NCI-H345 (cell line): ENCODE data around the gene PRELP.
"Not testable (repeated sequence)": the region's sequence is repeated elsewhere in the genome, so short reads cannot be mapped to it uniquely, and the experiment has no call there.

Experiments used
- DNase-seq: peaks from one replicate; lab custom pipeline; 2025; lab: John Stamatoyannopoulos, UW

The PRELP gene

DNA sequence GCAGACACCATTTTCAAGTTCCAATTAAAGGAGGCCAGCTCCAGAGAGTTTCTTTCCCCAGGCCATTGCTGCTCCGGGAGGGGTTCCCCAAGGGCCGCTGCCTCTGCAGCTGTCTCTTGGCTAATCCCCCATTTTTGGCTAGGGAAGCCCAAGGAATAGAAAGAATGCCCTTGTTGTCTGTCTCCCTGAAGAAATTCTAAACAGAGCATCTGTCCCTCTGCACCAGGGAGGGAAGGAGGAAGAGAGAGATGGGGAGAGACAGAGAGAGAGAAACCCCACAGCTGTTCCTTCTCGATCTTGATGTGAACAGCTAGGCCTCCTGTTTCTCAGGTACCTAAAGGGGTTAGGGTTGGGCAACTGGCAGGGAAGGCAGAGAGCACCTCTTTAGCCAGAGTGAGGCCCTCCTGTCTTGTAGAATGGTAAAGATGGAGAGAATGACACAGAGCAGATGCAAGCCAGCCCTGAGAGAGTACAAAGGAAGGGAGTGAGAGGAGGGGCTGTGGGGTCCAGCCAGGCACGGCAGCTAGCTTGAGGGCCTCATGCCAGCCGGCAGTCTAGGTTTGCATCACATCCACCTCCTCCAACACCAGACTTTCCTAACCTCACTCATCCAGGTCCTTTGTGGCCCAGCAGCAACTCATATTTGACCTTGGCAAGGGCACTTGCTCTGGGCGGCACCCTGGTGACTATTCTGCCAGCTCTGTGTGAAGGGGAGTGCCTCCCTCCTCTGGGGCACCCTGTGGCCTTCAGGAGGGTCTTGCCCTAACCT, 31.4 kb downstream of the PRELP start:
- DNase-seq = peak; percentile 40

DNA sequence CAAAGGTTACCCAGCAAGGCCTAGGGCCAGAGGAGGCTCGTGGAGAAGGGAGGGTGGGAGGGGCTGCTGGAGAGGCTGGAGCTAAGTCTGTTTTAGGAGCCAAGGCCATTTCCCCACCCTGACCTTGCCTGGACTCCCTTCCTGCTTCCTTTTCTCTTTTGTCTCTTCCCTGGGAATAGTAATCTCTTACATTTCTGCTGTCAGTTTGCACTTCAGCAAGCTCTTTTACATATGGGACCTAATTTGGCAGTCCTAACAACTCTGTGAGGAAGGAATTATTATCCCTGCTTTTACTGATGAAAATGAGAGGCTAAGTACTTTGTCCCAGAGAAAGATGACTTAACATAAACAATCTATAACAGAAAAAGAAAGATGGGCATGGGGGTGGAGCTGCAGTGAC, 32.2 kb downstream of the PRELP start:
- DNase-seq = no peak

GRCh38 chr1:203508463-203509073, 33.0 kb downstream of the PRELP start:
- DNase-seq = no peak

DNA sequence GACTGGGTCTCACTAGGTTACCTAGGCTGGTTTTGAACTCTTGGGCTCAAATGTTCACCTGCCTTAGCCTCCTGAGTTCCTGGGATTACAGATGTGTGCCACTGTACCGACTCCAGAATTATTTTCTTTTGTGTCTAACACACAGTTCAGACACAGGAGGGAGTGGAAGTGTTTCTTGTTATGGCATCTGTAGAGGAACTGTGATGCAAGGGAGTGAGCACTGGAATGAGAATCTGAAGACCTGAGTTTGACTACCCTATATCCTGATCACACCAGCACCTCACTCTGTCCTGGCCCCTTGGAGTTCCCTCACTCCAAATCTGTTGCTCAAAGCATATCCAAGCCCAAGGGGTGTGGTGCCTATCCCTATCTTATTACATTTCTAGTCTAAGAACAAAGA, 33.5 kb downstream of the PRELP start:
- no peak for DNase-seq

DNA sequence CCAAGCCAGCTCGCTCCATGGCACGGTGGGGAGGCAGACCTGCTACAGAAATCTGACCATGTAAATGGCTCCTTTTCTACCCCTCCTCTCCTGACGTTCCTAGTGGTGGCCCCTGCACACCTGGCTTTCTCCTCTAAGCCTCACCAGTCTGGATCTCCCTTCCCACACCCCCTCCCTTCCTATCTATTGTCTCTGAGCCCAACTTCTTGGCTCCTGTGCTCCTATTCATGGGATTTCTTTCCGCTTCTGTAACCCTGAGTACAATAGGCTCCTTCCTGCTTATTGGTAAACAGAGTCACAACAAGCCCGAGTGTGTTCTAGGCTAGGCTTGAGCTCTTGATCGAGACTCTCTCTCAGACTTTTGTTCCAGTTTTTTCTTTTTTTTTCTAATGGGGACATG, 35.9 kb downstream of the PRELP start:
- peak; percentile 11 for DNase-seq

DNA sequence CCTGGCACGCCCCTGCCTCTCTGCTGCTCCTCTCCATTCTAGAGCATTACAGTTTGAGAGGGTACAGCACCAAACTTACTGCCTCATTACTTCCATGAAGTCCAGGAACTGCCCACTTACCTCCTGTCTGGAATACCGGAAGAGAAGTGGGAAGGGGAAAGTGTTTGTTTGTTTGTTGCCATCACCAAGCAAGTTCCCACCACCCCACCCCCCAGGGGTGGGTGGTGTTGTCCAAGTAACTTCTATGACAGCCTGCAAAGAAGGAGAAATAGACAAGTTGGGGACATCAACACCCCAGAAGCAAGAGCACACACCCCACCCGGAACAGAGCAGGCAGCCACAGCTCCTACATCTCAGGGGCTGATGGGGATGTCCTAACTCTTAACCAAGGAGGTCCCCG, 36.3 kb downstream of the PRELP start:
- no peak for DNase-seq

DNA sequence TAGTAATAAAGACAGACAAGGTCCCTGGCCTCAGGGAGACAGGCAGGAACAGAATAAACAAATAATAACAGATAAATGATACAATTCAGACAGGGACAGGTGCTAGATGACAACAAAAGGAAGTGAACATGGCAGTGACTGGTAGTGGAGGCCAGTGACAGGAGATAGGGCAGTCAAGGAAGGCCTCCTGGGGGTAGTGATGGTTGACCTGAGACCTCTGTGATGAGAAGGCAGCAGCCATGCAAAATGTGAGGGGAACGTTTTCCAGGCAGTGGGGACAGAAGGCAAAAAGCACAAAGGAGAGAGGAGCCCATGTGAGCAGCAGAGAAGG, 36.9 kb downstream of the PRELP start:
- DNase-seq = no peak

- DNase-seq = no peak
These were observed 37.4 kb downstream of the PRELP start for GRCh38 chr1:203512848-203513584.

DNA sequence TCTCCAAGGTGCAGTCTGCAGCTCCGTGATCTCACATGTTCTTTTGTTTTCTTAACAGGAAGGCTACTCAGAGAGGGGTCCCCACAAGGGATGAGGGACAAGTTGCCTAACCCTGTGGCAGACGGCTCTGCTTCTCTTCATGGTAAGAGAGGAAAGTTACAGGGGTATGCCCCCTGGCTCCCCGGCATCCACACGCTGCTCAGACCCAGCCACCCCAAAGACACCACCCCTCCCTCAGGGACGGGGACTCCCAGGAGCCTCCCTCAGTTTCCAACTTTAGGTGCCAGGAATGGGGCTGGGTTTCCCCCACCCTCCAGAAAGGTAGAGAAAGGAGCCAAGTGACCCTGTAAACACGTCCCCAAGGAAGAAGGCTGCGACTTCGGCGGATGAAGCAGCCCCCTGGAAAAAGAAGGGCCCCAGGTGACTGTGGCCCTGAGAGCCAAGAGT, 38.0 kb downstream of the PRELP start:
- no peak for DNase-seq

DNA sequence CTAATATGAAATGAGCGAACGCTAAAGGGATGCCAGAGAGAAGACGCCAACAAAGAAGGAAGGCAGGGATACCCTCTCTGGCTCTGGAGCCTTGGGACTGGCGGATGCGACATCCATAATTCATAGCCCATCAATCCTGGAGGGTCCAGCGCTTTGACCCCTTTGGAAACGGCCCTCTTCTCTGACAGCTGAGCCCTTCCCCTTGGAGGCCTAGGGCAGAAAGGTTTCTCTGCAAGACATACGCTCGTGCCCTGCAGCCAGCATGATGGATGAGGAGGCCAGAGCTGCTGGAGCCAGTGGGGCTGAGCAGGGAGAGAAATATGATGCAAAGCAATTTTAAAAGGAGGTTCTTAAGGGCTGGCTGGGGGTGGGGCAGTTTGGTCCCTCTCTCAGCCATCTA, 40.6 kb downstream of the PRELP start:
- DNase-seq = no peak

DNA sequence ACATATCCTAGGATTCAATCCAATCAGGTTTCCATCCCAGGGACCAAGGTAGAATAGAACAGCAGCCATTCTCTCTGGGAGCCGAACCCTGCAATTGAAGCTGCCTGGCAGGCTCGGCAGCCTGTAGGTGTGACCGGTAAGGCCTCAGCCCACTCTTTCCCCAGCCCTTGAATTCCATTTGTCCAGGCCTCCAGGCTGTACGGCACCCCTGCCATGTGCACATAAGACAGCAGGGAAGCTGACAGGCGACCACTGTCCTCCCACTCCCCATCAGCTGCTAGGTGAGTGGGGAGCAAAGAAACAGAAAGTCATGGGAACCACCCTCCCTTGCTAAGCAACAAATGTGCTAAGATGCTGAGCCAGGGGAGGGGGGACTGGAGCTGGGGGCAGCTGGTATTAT, 41.3 kb downstream of the PRELP start:
- no peak for DNase-seq

GRCh38 chr1:203517426-203518110, 42.0 kb downstream of the PRELP start:
- no peak for DNase-seq

DNA sequence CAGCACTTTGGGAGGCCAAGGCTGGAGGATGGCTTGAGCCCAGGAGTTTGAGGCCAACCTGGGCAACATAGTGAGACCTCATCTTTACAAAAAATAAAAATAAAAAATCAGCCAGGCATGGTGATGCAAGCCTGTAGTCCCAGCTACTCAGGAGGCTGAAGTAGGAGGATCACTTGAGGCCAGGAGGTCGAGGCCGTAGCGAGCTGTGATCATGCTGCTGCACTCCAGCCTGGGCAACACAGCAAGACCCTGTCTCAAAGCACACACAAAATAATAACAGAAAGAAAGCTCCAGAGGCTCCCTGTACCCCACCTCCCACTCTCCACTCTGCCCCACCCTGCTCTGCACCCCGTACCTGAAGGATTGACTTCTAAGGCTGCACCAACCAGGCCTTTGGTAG, 42.5 kb downstream of the PRELP start:
- DNase-seq = not testable (repeated sequence)

GRCh38 chr1:203518541-203518940, 42.9 kb downstream of the PRELP start:
- no peak for DNase-seq

DNA sequence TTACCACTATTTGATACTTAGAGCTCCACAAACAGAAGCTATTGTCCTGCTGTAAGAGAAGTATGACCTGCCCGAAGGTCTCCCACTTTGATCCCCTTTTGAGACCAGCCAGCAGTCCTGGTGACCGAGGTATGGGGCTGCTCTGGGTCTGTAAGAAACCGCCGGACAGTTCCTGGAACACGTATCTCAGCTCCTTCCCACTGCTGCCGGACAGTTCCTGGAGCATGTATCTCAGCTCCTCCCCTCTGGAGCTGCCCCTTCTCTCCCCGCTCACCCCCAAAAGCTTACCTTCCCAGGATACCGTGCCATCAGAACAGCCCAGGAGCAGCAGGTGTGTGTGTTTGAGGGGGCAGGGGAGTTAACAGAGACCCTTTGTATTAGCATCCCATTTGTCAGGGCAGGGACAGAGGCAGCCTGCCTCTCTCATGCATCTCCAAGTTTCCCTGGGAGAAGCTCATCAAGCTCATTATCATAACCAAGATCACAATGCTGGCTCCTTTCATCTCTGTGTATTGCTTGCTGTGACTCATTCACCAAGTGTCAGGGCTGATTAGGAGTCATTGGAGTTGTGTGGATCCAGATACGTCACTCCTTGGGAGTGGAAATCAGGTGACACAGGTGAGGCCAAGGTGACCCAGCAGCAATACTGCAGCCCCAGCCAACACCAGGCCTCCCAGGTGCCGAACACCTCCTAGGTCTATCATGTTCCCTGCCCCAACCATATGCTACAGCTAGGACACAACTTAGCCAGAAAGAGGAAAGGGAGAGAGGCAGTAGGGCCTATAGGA, 43.6 kb downstream of the PRELP start:
- no peak for DNase-seq

DNA sequence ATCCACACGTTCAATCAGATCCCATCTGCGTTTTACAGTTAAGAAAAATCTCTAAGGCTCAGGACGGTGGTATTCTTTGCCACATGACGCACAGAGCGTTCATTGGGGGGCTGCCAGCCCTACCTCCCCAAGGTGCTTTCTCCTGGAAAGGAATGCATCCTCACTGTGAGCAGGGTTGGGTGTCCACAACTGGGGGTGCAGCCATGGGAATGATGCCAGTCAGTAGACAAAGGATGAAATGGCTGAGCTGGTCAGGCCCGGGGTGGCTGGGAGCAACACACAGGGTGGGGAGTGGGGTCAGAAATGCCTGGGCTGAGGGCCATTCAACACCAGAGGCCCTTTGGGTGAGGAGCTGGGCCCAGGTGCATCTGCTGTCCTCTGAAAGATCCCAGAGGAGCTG, 44.3 kb downstream of the PRELP start:
- no peak for DNase-seq

GRCh38 chr1:203520315-203520714, 44.7 kb downstream of the PRELP start:
- no peak for DNase-seq

GRCh38 chr1:203521074-203521794, 45.6 kb downstream of the PRELP start:
- peak; percentile 23 for DNase-seq

- DNase-seq = peak; percentile 66
These were observed 46.2 kb downstream of the PRELP start for GRCh38 chr1:203521812-203522211.

GRCh38 chr1:203522237-203522636, 46.6 kb downstream of the PRELP start:
- peak; percentile 80 for DNase-seq

- DNase-seq = no peak
These were observed 48.1 kb downstream of the PRELP start for GRCh38 chr1:203523667-203524066.
